Measurements from ENCODE around the gene YWHAB. TPM values are rescaled to one million over a fixed set of nuclear protein-coding genes. Genes with fewer than 3 reads are reported as not detected.

The YWHAB gene
- total and polyA plus RNA-seq, 2 donors (not counting 3 experiments of a cell fraction or from before 2014, with no cell fraction given), result 65.9 to 255 TPM

GRCh38 chr20:44850837-44851236, 34.7 kb upstream of the YWHAB start:
- Histone ChIP-seq H3K9me3 (replicated peaks; ENCODE audit: control insufficient read depth, insufficient read depth, low read length) (no peaks in the 10 kb centered on the region), H3K4me1 (ENCODE audit: control insufficient read depth, extremely low read depth, insufficient read depth, low read length) (no peaks in the 10 kb centered on the region), H3K27ac (ENCODE audit: insufficient read depth, low read depth, low read length) (no peak overlapping the region), H3K36me3 (ENCODE audit: control insufficient read depth in 2 of 2, extremely low read depth in 1 of 2, insufficient read depth in 2 of 2, low read length in 2 of 2) (no peaks in the 10 kb centered on the region), H3K4me3 (replicated peaks in 1 of 3; ENCODE audit: insufficient read depth in 1 of 3, low read depth in 1 of 3, low read length in 3 of 3) (no peak overlapping the region), H2AFZ (ENCODE audit: low read depth, low read length) (no peak overlapping the region), H3K4me2 (ENCODE audit: insufficient read depth, low read length) (no peak overlapping the region), H4K20me1 (replicated peaks; ENCODE audit: control insufficient read depth, extremely low read depth, insufficient read depth, low read length) (no peaks in the 10 kb centered on the region), H3K79me2 (ENCODE audit: control insufficient read depth, insufficient read depth, low read length) (no peaks in the 10 kb centered on the region), H3K9ac (replicated peaks; ENCODE audit: extremely low read depth, insufficient read depth, low read length) (no peak overlapping the region), H3K27me3 (ENCODE audit: control insufficient read depth in 2 of 2, insufficient read depth in 2 of 2, low read length in 2 of 2) (peaks cover 0 to 2% of the 10 kb centered on the region in 2 experiments), H3K9me1 (replicated peaks; ENCODE audit: control insufficient read depth, extremely low read depth, insufficient read depth, low read length) (no peaks in the 10 kb centered on the region)
- FAIRE-seq (no peak), DNase-seq (ENCODE audit: low read depth, low spot score) (no peak)
- POLR2A ChIA-PET, result no interaction called here
- dilution Hi-C loops (cut with MboI; ENCODE audit: extremely low pct_ligation_motif_present, low sequenced_read_pairs) (no loop called here), intact Hi-C loops (cut with micrococcal nuclease) (no loop called here)
- BruUV-seq (replicated peaks), result no TSS peak
- CTCF ChIA-PET, result no interaction called here
- no peak for TF ChIP-seq FOS (IDR thresholded peaks at IDR 0.05; ENCODE audit: borderline replicate concordance, insufficient read depth, low read length)
- no peak for TF ChIP-seq CTCF (IDR thresholded peaks at IDR 0.05; ENCODE audit: extremely low read depth in 1 of 2, insufficient read depth in 1 of 2, low read depth in 1 of 2, low read length in 2 of 2)
- TF ChIP-seq MAX (IDR thresholded peaks at IDR 0.05; ENCODE audit: insufficient read depth, insufficient read length), result no peak
- no peak for TF ChIP-seq POLR2A (IDR thresholded peaks at IDR 0.05; ENCODE audit: low read depth, low read length)
- TF ChIP-seq JUN (IDR thresholded peaks at IDR 0.05; ENCODE audit: borderline replicate concordance, insufficient read depth, insufficient read length, low read depth), result no peak
- no peak for TF ChIP-seq GATA2 (IDR thresholded peaks at IDR 0.05; ENCODE audit: insufficient read depth, insufficient read length, low read depth, low read length)
- no peak for TF ChIP-seq POLR2AphosphoS5 (IDR thresholded peaks at IDR 0.05; ENCODE audit: insufficient read depth, low read depth, low read length)
- no peak for TF ChIP-seq MYC (IDR thresholded peaks at IDR 0.05; ENCODE audit: low read depth, low read length)
- no peak for TF ChIP-seq EZH2 (IDR thresholded peaks at IDR 0.05; ENCODE audit: borderline replicate concordance, low read depth, low read length, severe bottlenecking)
